GM15510 (cell line): ENCODE data around the gene ANXA2.

Experiments used
- POLR2A ChIP-seq: IDR thresholded peaks from 3 replicates; pipeline ENCODE4 v1.6.1; 2011; ENCODE audit warnings: borderline replicate concordance; ENCODE audit not compliant: insufficient read length; ENCODE audit errors: extremely low read depth

ANXA2 gene

GRCh38 chr15:60397772-60398445 is at the start of gene ANXA2:
Gene ANXA2, minus strand, starts transcription at chr15:60397986. Its CDS starts 11,911 bp downstream, at chr15:60386075.
- peak; percentile 93 for TF ChIP-seq POLR2A

- no peak for TF ChIP-seq POLR2A
These were observed 46.6 kb upstream of the ANXA2 start for GRCh38 chr15:60444289-60444912.

- no peak for TF ChIP-seq POLR2A
These were observed 45.0 kb upstream of the ANXA2 start for GRCh38 chr15:60442763-60443162.

GRCh38 chr15:60442031-60442650 is 44.4 kb upstream of the ANXA2 start:
- no peak for TF ChIP-seq POLR2A

- no peak for TF ChIP-seq POLR2A
These were observed 43.5 kb upstream of the ANXA2 start for GRCh38 chr15:60441331-60441730.

- no peak for TF ChIP-seq POLR2A
These were observed 40.9 kb upstream of the ANXA2 start for GRCh38 chr15:60438646-60439045.

- no peak for TF ChIP-seq POLR2A
These were observed 31.1 kb upstream of the ANXA2 start for GRCh38 chr15:60428935-60429334.

- no peak for TF ChIP-seq POLR2A
These were observed 29.2 kb upstream of the ANXA2 start for GRCh38 chr15:60426870-60427508.

- no peak for TF ChIP-seq POLR2A
These were observed 27.7 kb upstream of the ANXA2 start for GRCh38 chr15:60425461-60425860.

GRCh38 chr15:60424006-60424405 is 26.2 kb upstream of the ANXA2 start:
- no peak for TF ChIP-seq POLR2A

- no peak for TF ChIP-seq POLR2A
These were observed 25.8 kb upstream of the ANXA2 start for GRCh38 chr15:60423537-60423936.

GRCh38 chr15:60421544-60421943 is 23.8 kb upstream of the ANXA2 start:
- no peak for TF ChIP-seq POLR2A

GRCh38 chr15:60420203-60420716 is 22.5 kb upstream of the ANXA2 start:
- no peak for TF ChIP-seq POLR2A

GRCh38 chr15:60419753-60420152 is 22.0 kb upstream of the ANXA2 start:
- TF ChIP-seq POLR2A = no peak

- TF ChIP-seq POLR2A = no peak
These were observed 20.3 kb upstream of the ANXA2 start for GRCh38 chr15:60418096-60418495.

- TF ChIP-seq POLR2A = no peak
These were observed 19.3 kb upstream of the ANXA2 start for GRCh38 chr15:60417112-60417511.

GRCh38 chr15:60416484-60416883 is 18.7 kb upstream of the ANXA2 start:
- no peak for TF ChIP-seq POLR2A
